ENCODE data around the gene NGRN. TPM values are rescaled to one million over a fixed set of nuclear protein-coding genes. Genes with fewer than 3 reads are reported as not detected.

Gene NGRN, protein sequence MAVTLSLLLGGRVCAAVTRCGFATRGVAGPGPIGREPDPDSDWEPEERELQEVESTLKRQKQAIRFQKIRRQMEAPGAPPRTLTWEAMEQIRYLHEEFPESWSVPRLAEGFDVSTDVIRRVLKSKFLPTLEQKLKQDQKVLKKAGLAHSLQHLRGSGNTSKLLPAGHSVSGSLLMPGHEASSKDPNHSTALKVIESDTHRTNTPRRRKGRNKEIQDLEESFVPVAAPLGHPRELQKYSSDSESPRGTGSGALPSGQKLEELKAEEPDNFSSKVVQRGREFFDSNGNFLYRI
- 10 to 100 TPM; 50.6 TPM for total RNA-seq

DNA sequence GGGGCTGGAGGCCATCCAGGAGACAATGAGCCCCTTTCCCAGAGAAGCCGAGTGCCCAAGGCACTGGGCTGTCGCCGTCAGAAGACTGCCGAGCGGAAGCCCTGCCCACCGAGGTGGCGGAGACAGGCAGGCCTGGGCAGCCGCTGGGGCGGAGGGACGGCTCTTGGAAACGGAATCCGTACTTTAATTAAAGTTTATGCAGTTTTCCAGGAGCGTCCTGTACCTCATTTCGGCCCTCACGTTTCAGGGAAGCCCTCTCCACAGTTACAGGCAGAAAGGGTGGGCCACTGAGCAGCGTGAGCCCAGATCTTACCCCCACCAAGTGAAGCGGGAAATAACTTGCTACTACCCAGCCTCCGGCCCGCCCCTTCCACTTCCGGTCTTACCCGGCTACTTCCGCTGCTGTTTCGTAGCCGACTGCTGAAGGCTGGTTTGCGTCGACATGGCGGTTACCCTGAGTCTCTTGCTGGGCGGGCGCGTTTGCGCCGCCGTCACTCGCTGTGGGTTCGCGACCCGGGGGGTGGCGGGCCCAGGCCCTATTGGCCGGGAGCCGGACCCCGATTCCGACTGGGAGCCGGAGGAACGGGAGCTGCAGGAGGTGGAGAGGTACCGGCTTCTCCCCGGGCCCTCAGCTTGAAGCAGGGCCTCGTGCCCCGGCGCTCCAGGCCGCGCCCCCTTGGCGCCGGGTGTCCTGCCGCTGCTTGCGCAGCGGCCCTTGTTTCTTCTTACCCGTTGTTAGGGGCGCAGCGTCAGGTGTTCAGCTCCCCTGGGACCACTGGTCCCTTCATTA, at the start of gene NGRN:
Gene NGRN (plus strand): TSS at position 402 of the 790 bp plus-strand sequence. CDS start 41 bp downstream, at position 443.

DNA sequence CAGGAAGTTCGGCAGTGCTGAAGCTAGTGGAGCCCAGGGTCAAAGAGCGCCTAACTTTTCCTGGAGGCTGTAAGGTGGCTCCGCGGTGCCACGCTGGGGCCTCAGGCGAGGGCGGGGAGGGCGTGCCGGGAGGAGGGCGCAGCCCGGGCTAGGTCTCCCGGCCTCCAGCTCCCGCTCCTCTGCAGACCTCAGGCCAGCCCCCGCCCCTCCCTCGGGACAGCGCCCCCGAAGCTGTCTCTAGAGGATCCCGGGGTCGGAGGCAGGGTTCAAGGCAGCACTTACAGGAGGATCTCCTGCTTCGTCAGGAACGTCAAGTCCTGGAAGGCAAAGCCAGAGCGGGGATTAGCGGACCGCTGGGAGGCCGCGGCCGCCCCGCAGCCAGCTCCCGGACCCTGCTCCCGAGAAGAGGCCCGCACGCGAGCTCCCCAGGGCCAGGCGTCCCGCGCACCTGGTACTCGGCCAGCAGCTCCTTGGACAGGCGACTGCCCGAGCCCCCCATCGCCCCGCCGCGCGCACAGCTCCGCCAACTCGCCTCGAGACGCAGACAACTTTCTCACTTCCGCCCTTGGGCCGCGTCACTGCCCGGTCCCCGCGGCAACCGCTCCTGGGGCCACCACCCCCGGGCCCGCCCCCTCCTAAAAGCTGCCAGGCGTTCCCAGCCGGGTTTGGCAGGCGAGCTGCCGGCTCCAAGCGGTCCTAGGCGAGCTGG, 31.9 kb upstream of the NGRN start, which contains the start of gene CIB1:
Gene CIB1 (minus strand): TSS at position 555 of the 709 bp plus-strand sequence. CDS start 56 bp downstream, at position 499.

GRCh38 chr15:90234096-90234988, 31.1 kb upstream of the NGRN start, which contains the start of gene GDPGP1:
Gene GDPGP1, plus strand, starts transcription at chr15:90234209. Its CDS starts 6,700 bp downstream, at chr15:90240909.

DNA sequence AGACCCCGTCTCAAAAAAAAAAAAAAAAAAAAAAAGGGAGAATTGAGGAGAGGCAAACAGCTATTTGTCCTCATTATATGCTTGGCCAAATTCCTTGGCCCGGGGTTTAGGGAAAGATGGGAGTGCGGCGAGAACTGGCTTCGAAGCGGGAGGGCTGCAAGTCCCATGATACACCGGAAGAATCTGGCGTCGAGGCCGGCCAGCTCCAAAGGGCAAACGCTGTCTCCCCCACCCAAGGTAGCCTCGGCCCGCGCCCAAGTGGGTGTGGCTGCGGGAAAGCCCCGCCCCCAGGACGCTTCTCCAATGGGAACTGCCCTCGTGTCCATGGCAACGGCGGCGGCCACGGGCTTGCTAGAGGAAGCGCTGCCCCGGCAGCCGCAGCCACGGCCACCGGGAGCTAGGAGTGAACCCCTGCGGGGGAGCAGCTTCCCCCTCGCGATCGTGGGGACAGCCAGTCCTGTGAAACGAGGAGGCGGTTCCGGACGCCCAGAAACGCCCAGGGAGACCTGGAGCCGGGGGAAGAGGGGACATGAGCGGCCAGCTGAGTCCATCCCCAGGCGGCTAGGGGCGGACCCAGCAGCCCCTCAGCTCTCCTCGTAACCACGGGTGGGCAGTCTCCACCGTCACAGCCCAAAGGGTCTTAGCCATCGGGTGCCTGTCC, 16.1 kb upstream of the NGRN start, which contains the start of gene TTLL13:
Gene TTLL13 (plus strand): TSS at position 354 of the 661 bp plus-strand sequence. CDS start 1,075 bp downstream, outside the sequence.

Small RNA genes within 50 kb of the gene (small RNA-seq; reads per million reads assigned to genes)
- gene AC091167.3 (0 reads per million in 2 donors), gene RN7SL736P (0 reads per million in 2 donors)

Other genes starting within 250 kb of the NGRN start
- gene IDH2, start 163.2 kb upstream of the NGRN start, total RNA-seq = 10 to 100 TPM; 32.7 to 43.0 TPM
- gene SEMA4B, start 64.3 kb upstream of the NGRN start, total RNA-seq = 10 to 100 TPM; 23.3 to 29.6 TPM
- gene CIB1, start 31.7 kb upstream of the NGRN start, total RNA-seq = 10 to 100 TPM; 23.4 to 25.6 TPM
- gene GDPGP1, start 31.5 kb upstream of the NGRN start, total RNA-seq = 10 to 100 TPM in 1 of 2 donors, 1 to 10 TPM in 1; 8.0 to 12.0 TPM
- gene TTLL13, start 16.1 kb upstream of the NGRN start, total RNA-seq = under 1 TPM in 1 of 2 donors, not detected in 1; under 0.01 TPM
- under 1 TPM; 0.69 to 1.00 TPM for gene ZNF774, start 86.6 kb downstream of the NGRN start, total RNA-seq
- gene IQGAP1, start 122.6 kb downstream of the NGRN start, total RNA-seq = 100 to 1,000 TPM; 167 to 274 TPM

Data from melanocyte of skin (primary cell).